Non-pigmented ciliary epithelial cell (primary cell): ENCODE results near the gene ZNF507.

ENCODE experiments used
- DNase-seq: peaks from one replicate; pipeline ENCODE4 v3.0.0-alpha.2; 2010; ENCODE audit warnings: low read depth

Gene ZNF507

GRCh38 chr19:32339988-32340874 lies 5.2 kb upstream of the ZNF507 start:
- no peak for DNase-seq

GRCh38 chr19:32342695-32343094 lies 2.7 kb upstream of the ZNF507 start:
- no peak for DNase-seq

GRCh38 chr19:32343550-32344262 lies 1.7 kb upstream of the ZNF507 start:
- DNase-seq = no peak

GRCh38 chr19:32346901-32347300 lies 1.5 kb downstream of the ZNF507 start:
- DNase-seq = no peak

- no peak for DNase-seq
These were observed 2.2 kb downstream of the ZNF507 start for GRCh38 chr19:32347573-32347972.

GRCh38 chr19:32349051-32349450 lies 3.6 kb downstream of the ZNF507 start:
- DNase-seq = no peak

- no peak for DNase-seq
These were observed 4.5 kb downstream of the ZNF507 start for GRCh38 chr19:32349724-32350470.

- no peak for DNase-seq
These were observed 5.1 kb downstream of the ZNF507 start for GRCh38 chr19:32350471-32350865.

- no peak for DNase-seq
These were observed 5.6 kb downstream of the ZNF507 start for GRCh38 chr19:32350987-32351348.

- DNase-seq = no peak
These were observed 6.8 kb downstream of the ZNF507 start for GRCh38 chr19:32352241-32352630.

- no peak for DNase-seq
These were observed 8.9 kb downstream of the ZNF507 start for GRCh38 chr19:32354345-32354744.

- DNase-seq = no peak
These were observed 9.9 kb downstream of the ZNF507 start for GRCh38 chr19:32355309-32355708.

- no peak for DNase-seq
These were observed 12.3 kb downstream of the ZNF507 start for GRCh38 chr19:32357720-32358119.

GRCh38 chr19:32358321-32358720 lies 12.9 kb downstream of the ZNF507 start:
- no peak for DNase-seq

GRCh38 chr19:32359581-32359980 lies 14.2 kb downstream of the ZNF507 start:
- DNase-seq = no peak

- DNase-seq = no peak
These were observed 16.3 kb downstream of the ZNF507 start for GRCh38 chr19:32361574-32362317.

GRCh38 chr19:32362318-32362691 lies 16.9 kb downstream of the ZNF507 start:
- DNase-seq = no peak

- DNase-seq = no peak
These were observed 17.8 kb downstream of the ZNF507 start for GRCh38 chr19:32363175-32363574.

GRCh38 chr19:32363632-32364031 lies 18.2 kb downstream of the ZNF507 start:
- no peak for DNase-seq

- no peak for DNase-seq
These were observed 18.6 kb downstream of the ZNF507 start for GRCh38 chr19:32364040-32364439.

GRCh38 chr19:32367063-32367462 lies 21.7 kb downstream of the ZNF507 start:
- no peak for DNase-seq

GRCh38 chr19:32367948-32368536 lies 22.6 kb downstream of the ZNF507 start:
- no peak for DNase-seq
